LNCAP (cell line): ENCODE measurements around the gene FGFRL1.

Experiments used
- CTCF ChIP-seq: fragments of 450-650 bp; IDR thresholded peaks from 2 replicates; pipeline ENCODE4 v1.5.1; 2017; ENCODE audit warnings: mild to moderate bottlenecking

FGFRL1 gene

DNA sequence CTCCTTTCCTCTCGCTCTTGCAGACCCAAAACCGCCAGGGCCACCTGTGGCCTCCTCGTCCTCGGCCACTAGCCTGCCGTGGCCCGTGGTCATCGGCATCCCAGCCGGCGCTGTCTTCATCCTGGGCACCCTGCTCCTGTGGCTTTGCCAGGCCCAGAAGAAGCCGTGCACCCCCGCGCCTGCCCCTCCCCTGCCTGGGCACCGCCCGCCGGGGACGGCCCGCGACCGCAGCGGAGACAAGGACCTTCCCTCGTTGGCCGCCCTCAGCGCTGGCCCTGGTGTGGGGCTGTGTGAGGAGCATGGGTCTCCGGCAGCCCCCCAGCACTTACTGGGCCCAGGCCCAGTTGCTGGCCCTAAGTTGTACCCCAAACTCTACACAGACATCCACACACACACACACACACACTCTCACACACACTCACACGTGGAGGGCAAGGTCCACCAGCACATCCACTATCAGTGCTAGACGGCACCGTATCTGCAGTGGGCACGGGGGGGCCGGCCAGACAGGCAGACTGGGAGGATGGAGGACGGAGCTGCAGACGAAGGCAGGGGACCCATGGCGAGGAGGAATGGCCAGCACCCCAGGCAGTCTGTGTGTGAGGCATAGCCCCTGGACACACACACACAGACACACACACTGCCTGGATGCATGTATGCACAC is 13.6 kb downstream of the FGFRL1 start:
- no peak for TF ChIP-seq CTCF

- TF ChIP-seq CTCF: no peak
Observed at GRCh38 chr4:1026115-1026514, 14.7 kb downstream of the FGFRL1 start.

- no peak for TF ChIP-seq CTCF
Observed at GRCh38 chr4:1027219-1027914, 15.9 kb downstream of the FGFRL1 start.

- no peak for TF ChIP-seq CTCF
Observed at GRCh38 chr4:1027915-1028238, 16.5 kb downstream of the FGFRL1 start.

DNA sequence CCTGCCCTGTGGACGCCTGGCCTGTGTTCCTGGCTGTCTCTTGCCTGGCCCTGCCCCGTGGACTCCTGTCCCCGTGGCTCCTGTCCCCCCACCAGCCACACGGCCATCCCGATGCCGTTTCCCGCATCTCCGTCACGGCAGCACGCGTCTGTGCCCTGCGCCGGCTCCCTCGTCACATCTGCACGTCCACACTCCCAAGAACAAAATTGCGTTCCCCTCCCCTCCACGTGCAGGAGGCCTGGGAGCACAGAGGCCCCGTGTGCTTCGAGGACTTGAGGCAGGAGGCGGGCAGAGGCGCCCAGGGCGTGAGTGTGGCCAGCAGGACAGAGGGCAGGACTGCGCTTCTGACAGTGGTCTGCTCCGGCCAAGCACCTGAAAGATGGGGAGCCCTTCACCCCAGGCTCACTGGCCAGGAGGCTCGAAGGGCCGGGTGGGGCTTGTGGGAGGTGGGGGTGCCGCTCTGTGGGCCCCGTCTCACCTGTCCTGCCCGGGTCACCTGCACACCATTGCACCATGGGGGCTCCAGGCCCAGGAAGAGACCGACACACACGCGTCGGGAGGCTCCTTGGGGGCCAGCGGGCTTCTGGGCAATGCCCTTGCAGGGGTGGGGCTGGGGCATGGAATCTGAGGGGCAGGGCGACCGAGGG is 17.3 kb downstream of the FGFRL1 start:
- TF ChIP-seq CTCF: no peak

DNA sequence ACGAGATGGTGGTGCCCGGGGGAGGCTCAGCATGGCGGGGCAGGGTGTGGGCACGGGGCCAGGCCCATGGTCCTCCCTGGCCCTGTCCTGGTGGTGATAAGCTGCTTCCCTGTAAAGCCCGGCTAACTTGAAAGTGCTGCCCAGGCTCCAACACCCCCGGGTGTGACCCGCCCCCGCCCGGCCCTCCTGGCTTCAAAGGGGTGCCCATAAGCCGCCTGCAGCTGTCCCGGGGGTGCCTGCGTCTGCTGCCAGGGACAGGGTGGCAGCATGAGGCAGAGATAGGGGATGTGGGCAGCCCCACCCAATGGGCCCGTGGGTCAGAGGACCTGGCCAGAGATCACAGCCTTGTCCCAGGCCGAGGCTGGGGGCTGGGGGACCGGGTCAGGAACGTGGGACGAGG is 18.1 kb downstream of the FGFRL1 start:
- no peak for TF ChIP-seq CTCF

- TF ChIP-seq CTCF: no peak
Observed at GRCh38 chr4:1030031-1030430, 18.6 kb downstream of the FGFRL1 start.
